ENCODE data around the gene PTPN22.

DNA sequence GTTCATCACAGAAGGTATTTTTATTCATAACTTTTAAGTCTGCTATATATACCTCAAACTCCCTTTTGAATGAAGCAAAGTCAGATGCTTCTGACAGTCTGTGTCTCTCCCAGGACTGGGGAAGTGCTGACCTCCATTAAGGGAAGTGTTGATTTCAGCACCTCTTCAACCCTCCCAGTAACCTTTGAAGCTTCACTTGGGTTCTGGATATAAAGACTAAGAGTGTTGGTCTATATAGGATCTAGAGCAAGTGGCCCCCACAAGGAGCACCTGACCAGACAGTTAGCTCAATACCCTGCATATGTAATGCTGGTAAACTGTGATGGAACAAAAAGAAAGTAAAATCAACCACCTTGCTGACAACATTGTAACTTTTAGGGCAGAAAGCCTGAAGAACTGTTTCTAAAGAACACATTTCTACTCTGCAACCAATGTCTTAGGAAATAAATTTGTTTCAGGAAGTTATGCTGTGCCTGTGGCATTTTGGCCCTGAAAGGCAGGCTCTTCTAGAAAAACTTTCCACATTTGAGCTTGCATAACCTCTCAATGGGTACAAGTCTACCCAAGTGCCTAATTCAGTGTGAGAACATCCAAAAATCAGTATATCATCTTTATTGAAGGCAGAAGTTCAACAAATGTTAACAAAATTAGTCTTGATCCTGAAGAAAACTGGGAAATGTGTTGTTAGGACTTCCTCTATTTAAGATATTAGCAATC lies 865 bp upstream of the PTPN22 start:
- TF ChIP-seq EZH2 (IDR thresholded peaks at IDR 0.05; ENCODE audit: insufficient read depth, poor library complexity, severe bottlenecking) (no peak), EZH2phosphoT487 (IDR thresholded peaks at IDR 0.05; ENCODE audit: insufficient read depth, low read depth) (no peak)

All from GM23248 (cell line).